Mammary epithelial cell (primary cell): ENCODE results near the gene CROCC2.

Source experiments
- EZH2 ChIP-seq: IDR thresholded peaks from 2 replicates; pipeline ENCODE4 v1.6.1; 2012; ENCODE audit warnings: low read length, inconsistent platforms, borderline replicate concordance
- TF ChIP-seq, protein P1 (sequence below), 2 donors: IDR thresholded peaks in 1 of 2; conservative IDR thresholded peaks in 1 of 2; 2 replicates each; pipeline ENCODE4 v1.5.1; 2011 to 2012; ENCODE audit warnings: inconsistent platforms in 2 of 2, low read length in 2 of 2, mild to moderate bottlenecking in 2 of 2, control low read depth in 1 of 2, low read depth in 1 of 2; ENCODE audit not compliant: insufficient read depth in 1 of 2; ENCODE audit errors: extremely low read depth in 1 of 2

DNA sequence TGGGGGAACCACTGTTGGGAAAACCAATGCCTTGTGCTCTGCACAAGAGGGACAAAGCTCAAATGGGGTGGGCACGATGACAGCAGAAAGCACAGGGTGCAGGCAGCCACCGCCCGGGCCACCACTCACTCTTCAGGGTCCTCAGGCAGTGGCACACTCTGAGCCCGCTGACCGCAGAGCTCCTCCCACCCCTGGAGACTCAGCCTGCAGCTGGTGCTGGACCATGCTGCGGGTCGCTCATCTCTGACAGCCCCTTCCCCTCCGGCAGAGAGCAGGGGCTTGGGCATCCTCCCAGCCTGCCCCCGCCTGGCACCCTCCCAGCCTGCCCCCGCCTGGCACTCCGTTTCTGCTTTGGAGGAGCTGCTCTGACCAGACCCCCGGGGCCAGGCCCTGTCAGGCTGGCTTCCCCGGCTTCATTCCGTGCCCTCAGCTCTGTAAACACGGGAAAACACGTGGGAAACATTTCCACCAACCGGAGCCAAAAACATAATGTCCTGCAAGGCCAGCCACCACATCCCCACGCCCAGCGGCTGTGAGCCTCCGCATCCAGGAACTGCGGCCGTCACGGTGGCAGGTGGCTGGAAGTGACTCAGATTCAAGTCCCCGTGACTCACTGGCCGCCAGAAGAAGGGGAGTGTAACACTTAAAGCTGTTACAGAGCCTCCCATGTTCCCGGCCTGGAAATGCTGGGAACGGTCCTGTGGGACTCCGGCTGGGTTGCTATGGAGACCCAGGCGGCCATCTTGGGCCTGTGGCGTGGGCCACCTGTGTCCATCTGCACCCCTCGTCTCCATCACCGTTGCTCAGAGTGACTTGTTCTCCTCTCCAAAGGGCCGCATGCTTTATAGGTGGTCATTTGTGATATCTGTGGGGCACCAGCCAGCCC lies 85.5 kb downstream of the CROCC2 start:
- TF ChIP-seq, protein P1, sequence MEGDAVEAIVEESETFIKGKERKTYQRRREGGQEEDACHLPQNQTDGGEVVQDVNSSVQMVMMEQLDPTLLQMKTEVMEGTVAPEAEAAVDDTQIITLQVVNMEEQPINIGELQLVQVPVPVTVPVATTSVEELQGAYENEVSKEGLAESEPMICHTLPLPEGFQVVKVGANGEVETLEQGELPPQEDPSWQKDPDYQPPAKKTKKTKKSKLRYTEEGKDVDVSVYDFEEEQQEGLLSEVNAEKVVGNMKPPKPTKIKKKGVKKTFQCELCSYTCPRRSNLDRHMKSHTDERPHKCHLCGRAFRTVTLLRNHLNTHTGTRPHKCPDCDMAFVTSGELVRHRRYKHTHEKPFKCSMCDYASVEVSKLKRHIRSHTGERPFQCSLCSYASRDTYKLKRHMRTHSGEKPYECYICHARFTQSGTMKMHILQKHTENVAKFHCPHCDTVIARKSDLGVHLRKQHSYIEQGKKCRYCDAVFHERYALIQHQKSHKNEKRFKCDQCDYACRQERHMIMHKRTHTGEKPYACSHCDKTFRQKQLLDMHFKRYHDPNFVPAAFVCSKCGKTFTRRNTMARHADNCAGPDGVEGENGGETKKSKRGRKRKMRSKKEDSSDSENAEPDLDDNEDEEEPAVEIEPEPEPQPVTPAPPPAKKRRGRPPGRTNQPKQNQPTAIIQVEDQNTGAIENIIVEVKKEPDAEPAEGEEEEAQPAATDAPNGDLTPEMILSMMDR (conservative IDR thresholded peaks at IDR 0.05 in 1 of 2, IDR thresholded peaks at IDR 0.05 in 1 of 2; ENCODE audit: extremely low read depth in 1 of 2, insufficient read depth in 1 of 2, low read depth in 1 of 2, low read length in 2 of 2), result no peak
- TF ChIP-seq EZH2, result no peak
